Pancreas (tissue), 10 donors: ENCODE measurements around the gene LEUTX. TPM values are rescaled to one million over a fixed set of nuclear protein-coding genes. Genes with fewer than 3 reads are reported as not detected.

Source experiments
- ATAC-seq, 4 donors: fragments of 200-7000 bp; cut with Tn5 transposase; one replicate each; pipeline versions ENCODE4 v1.8.0 to v1.9.1; 2020; ENCODE audit warnings: mild to moderate bottlenecking in 4 of 4, moderate library complexity in 4 of 4
- DNase-seq, 6 donors: peaks; one replicate each; pipeline ENCODE4 v3.0.0-alpha.2; 2020
- FAIRE-seq: peaks from 2 replicates; lab custom pipeline; 2012; peaks lifted over from hg19 to GRCh38; lab: Jason Lieb, UNC
- H3K27ac ChIP-seq, 4 donors: fragments of 200-600 bp; sonication (generic); 1 replicate in 3 of 4; 2 replicates in 1 of 4; pipeline versions ENCODE4 v1.5.0 to v1.8.0; 2020
- H3K27me3 ChIP-seq, 4 donors: fragments of 200-600 bp; one replicate each; pipeline ENCODE4 v1.8.0; 2021
- H3K36me3 ChIP-seq, 3 donors: fragments of 200-600 bp; sonication (generic) in 1 of 3; one replicate each; pipeline versions ENCODE4 v1.5.0 to v1.8.0; 2020 to 2021
- H3K4me1 ChIP-seq, 3 donors: fragments of 200-600 bp; one replicate each; pipeline ENCODE4 v1.8.0; 2021
- H3K4me3 ChIP-seq, 4 donors: fragments of 200-600 bp; sonication (generic) in 2 of 4; one replicate each; pipeline versions ENCODE4 v1.5.0 to v1.8.0; 2020 to 2021
- H3K9me3 ChIP-seq, 4 donors: fragments of 200-600 bp; one replicate each; pipeline ENCODE4 v1.8.0; 2021
- WGBS, 2 donors: extraction: QIAGEN DNeasy Blood & Tissue Kit; methylation state at CpG; one replicate each; pipeline ENCODE4 v1.1.7; 2013; 5-methylcytosine and 5-hydroxymethylcytosine counted together
- intact Hi-C, 3 donors: fragments of 100-400 bp; cut with DNase I; formaldehyde crosslinking; loops; one replicate each; pipeline versions ENCODE4 v1.11.1 to v1.14.2; 2022
- polyA plus RNA-seq, 2 donors: library from polyadenylated mRNA; stranded (reverse); fragments of 200-250 nt; gene quantifications; one replicate each; pipeline ENCODE4 v1.2.3, GENCODE V29; 2013
- total RNA-seq, 6 donors: library from RNA; stranded (reverse); fragmentation: NEBNext Ultra II Directional in 4 of 6; extraction: Animal tissue kit (Norgen Biotek cat#: 25700) in 4 of 6; gene quantifications; one replicate each; pipeline versions ENCODE4 v1.2.1 to v1.2.4, GENCODE V29; 2021 to 2023
- TF ChIP-seq, protein P1 (sequence below), 4 donors: fragments of 200-600 bp; sonication (generic) in 3 of 4; IDR thresholded peaks; one replicate each; pipeline versions ENCODE4 v1.5.0 to v1.8.0; 2021; ENCODE audit warnings: antibody characterized with exemption in 4 of 4
- donor health status: healthy with polysubstance abuse.
- donor health status: DM: no; HTN: no; CAD: no; lungs with moderate emphysema.
- donor health status: DM: no; HTN: no; CAD: no.
- donor health status: control.
- donor health status: control.
- donor health status: Bipolar disorder and iron deficiency.
- donor health status: DM: yes; HTN: yes; CAD: no.
- donor health status: DM: no; HTN: no; CAD: no.
- donor health status: DM: no; HTN: no; CAD: no.
- donor health status: DM: yes; HTN: yes; CAD: no.

The LEUTX gene
- total and polyA plus RNA-seq, 8 donors: not detected

DNA sequence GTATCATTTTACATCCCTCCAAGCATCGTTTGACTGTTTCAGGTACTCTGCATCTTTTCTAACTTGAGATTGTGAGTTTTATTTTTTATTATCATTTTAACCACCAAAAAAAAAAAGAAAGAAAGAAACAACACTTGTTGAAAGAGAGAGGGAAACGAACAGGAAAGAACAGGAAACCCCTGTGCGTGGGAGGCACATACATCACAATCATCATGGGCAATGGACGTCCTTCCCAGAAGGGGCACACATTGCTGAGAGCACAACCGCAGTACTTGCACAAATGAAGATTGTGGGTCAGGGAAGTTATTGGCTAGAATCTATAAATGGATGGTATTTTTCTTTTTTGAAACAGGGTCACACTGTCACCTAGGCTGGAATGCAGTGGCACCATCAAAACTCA lies 42.6 kb upstream of the LEUTX start:
- DNase-seq (no peak), FAIRE-seq (no peak), ATAC-seq (no peak)
- no peaks in the 10 kb centered on the region for H3K36me3 ChIP-seq
- H3K27me3 ChIP-seq: no peaks in the 10 kb centered on the region
- no peaks in the 10 kb centered on the region for H3K9me3 ChIP-seq
- TF ChIP-seq, protein P1, sequence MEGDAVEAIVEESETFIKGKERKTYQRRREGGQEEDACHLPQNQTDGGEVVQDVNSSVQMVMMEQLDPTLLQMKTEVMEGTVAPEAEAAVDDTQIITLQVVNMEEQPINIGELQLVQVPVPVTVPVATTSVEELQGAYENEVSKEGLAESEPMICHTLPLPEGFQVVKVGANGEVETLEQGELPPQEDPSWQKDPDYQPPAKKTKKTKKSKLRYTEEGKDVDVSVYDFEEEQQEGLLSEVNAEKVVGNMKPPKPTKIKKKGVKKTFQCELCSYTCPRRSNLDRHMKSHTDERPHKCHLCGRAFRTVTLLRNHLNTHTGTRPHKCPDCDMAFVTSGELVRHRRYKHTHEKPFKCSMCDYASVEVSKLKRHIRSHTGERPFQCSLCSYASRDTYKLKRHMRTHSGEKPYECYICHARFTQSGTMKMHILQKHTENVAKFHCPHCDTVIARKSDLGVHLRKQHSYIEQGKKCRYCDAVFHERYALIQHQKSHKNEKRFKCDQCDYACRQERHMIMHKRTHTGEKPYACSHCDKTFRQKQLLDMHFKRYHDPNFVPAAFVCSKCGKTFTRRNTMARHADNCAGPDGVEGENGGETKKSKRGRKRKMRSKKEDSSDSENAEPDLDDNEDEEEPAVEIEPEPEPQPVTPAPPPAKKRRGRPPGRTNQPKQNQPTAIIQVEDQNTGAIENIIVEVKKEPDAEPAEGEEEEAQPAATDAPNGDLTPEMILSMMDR (IDR thresholded peaks at IDR 0.05): no peak
- no peak overlapping the region for H3K27ac ChIP-seq
- H3K4me3 ChIP-seq: no peak overlapping the region
- intact Hi-C loops: no loop called here
- 66 to 85% methylated on average over 5 of the region's 5 CpGs for WGBS, 2 donors
- H3K4me1 ChIP-seq: no peaks in the 10 kb centered on the region

DNA sequence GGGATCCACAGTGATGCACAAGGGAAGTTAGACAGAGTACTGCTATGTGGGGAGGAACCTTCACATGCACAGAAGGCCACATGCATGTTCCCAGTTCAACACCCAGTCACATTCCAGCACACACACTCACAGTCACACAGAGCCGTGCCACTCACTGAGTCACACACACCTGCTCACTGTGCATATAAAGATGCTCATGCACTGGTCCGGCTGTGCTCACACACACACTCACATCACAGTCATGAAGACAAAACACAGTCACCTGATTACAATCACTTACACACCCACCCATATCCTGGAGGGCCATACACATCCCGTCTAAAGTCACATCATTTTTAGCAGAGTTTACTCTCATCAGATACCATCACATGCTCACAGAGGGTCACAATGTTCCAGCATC lies 41.3 kb upstream of the LEUTX start:
- Histone ChIP-seq H3K4me3 (no peak overlapping the region), H3K27me3 (no peaks in the 10 kb centered on the region), H3K27ac (no peak overlapping the region), H3K36me3 (no peaks in the 10 kb centered on the region), H3K4me1 (no peaks in the 10 kb centered on the region), H3K9me3 (no peaks in the 10 kb centered on the region)
- intact Hi-C loops: no loop called here
- FAIRE-seq: no peak
- no peak for DNase-seq
- 57 to 69% methylated on average over 3 of the region's 3 CpGs for WGBS, 2 donors
- ATAC-seq: no peak
- TF ChIP-seq, protein P1 (IDR thresholded peaks at IDR 0.05): no peak

DNA sequence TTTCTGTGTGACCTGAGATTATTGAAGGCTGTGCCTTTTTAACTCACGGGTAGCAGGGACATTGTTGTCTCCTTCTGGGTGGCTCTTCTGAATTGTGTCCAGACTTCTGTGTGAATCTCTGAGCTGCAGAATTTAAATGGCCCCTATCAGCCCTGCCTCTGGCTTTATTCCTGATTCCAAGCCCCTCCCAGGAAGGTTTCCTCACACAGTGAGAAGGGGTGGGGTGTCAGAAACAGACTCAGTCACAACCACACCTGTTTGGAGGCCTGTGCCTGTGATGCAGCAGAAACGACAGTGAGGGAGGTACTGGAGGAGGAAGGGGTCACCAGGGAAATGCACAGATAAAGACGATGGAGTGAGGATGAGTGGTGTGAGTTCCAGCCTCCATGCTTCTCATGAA lies 40.8 kb upstream of the LEUTX start, which contains the start of gene CLC:
TSS of gene CLC (minus strand) at position 139 of the 400 bp plus-strand sequence. CDS start at position 62, 77 bp downstream.
- TF ChIP-seq, protein P1 (IDR thresholded peaks at IDR 0.05): no peak
- intact Hi-C loops: no loop called here
- DNase-seq (no peak), ATAC-seq (no peak), FAIRE-seq (no peak)
- Histone ChIP-seq H3K27me3 (no peaks in the 10 kb centered on the region), H3K9me3 (no peaks in the 10 kb centered on the region), H3K4me3 (no peak within 1 kb of the TSS), H3K4me1 (no peaks in the 10 kb centered on the region), H3K36me3 (no peaks in the 10 kb centered on the region), H3K27ac (no peak within 1 kb of the TSS)
- 38 to 50% methylated on average over 3 of the region's 3 CpGs for WGBS, 2 donors

DNA sequence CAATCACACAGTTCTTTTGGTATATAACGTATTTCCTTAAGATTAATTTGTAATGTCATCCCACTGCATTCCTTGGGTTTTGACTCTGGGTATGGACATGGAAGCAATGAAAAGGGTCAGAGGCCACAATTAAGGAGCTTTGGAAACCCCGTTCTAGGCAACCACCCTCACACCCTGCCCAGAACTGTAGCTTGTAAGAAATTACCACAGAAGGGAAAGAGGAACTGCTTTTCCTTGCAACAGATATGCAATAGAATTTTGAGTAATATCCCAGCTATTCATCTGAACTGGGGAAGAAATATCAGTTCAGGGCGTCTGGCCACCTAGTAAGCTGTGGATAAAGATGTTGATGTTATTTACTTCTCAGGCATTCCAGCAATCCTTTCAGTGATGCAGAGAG lies 39.8 kb upstream of the LEUTX start:
- 45 to 64% methylated on average over 3 of the region's 3 CpGs for WGBS, 2 donors
- no peak for ATAC-seq

DNA sequence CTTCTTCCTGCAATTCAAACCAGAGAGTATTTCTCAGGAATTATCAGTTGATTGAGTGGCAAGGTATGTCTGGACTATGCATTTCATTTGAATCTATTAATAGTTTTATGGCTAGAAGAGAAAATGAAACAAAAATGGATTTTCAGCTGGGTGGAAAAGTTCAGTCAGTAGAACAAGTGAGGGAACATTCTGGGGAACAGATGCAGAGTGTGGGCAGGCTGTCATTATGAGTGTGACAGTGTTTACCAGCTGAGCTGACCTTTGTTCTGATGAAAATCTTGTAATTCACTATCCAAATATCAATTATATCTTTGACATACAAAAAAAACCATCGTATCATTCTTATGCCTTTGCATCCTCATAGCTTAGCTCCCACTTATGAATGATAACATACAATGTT lies 38.3 kb upstream of the LEUTX start:
- no peaks in the 10 kb centered on the region for H3K27me3 ChIP-seq
- TF ChIP-seq, protein P1 (IDR thresholded peaks at IDR 0.05): no peak
- no peaks in the 10 kb centered on the region for H3K4me1 ChIP-seq
- no peaks in the 10 kb centered on the region for H3K36me3 ChIP-seq
- FAIRE-seq: no peak
- intact Hi-C loops: no loop called here
- no peak overlapping the region for H3K27ac ChIP-seq
- H3K9me3 ChIP-seq: no peaks in the 10 kb centered on the region
- no peak for ATAC-seq
- no peak overlapping the region for H3K4me3 ChIP-seq
- WGBS, 2 donors: 79 to 81% methylated on average over 1 of the region's 1 CpG
- DNase-seq: no peak

More for the DNA sequence above, 39.8 kb upstream of the LEUTX start:
- FAIRE-seq: no peak
- Histone ChIP-seq H3K9me3 (no peaks in the 10 kb centered on the region), H3K27ac (no peak overlapping the region), H3K4me3 (no peak overlapping the region), H3K36me3 (no peaks in the 10 kb centered on the region), H3K4me1 (no peaks in the 10 kb centered on the region), H3K27me3 (no peaks in the 10 kb centered on the region)
- intact Hi-C loops: no loop called here
- no peak for DNase-seq
- TF ChIP-seq, protein P1 (IDR thresholded peaks at IDR 0.05): no peak
